HCEC 1CT (cell line): ENCODE measurements around the gene BACH2.
"Not testable (repeated sequence)": the region's sequence is repeated elsewhere in the genome, so short reads cannot be mapped to it uniquely, and the experiment has no call there.

Experiments
- DNase-seq: peaks from one replicate; pipeline ENCODE4 v3.0.0-alpha.2; 2017

The BACH2 gene

GRCh38 chr6:90059178-90059577, 237.5 kb downstream of the BACH2 start:
- not testable (repeated sequence) for DNase-seq

GRCh38 chr6:90055924-90056323, 240.7 kb downstream of the BACH2 start:
- DNase-seq: not testable (repeated sequence)

- not testable (repeated sequence) for DNase-seq
These were observed 242.4 kb downstream of the BACH2 start for GRCh38 chr6:90054193-90054592.

GRCh38 chr6:90053614-90054013, 243.0 kb downstream of the BACH2 start:
- no peak for DNase-seq

GRCh38 chr6:90049295-90049694, 247.3 kb downstream of the BACH2 start:
- DNase-seq: no peak

- no peak for DNase-seq
These were observed 248.3 kb downstream of the BACH2 start for GRCh38 chr6:90048206-90048967.

- DNase-seq: no peak
These were observed 251.1 kb downstream of the BACH2 start for GRCh38 chr6:90045535-90045934.

GRCh38 chr6:90044833-90045381, 251.7 kb downstream of the BACH2 start:
- DNase-seq: no peak

- no peak for DNase-seq
These were observed 252.3 kb downstream of the BACH2 start for GRCh38 chr6:90044182-90044832.

GRCh38 chr6:90040931-90041330, 255.7 kb downstream of the BACH2 start:
- DNase-seq: no peak

GRCh38 chr6:90039911-90040310, 256.7 kb downstream of the BACH2 start:
- DNase-seq: no peak

- no peak for DNase-seq
These were observed 257.5 kb downstream of the BACH2 start for GRCh38 chr6:90038961-90039653.

GRCh38 chr6:90036963-90037362, 259.7 kb downstream of the BACH2 start:
- no peak for DNase-seq

- no peak for DNase-seq
These were observed 261.5 kb downstream of the BACH2 start for GRCh38 chr6:90035047-90035723.

GRCh38 chr6:90033746-90034271, 262.8 kb downstream of the BACH2 start:
- no peak for DNase-seq

- DNase-seq: not testable (repeated sequence)
These were observed 264.0 kb downstream of the BACH2 start for GRCh38 chr6:90032489-90033212.

GRCh38 chr6:90028995-90029635, 267.5 kb downstream of the BACH2 start:
- DNase-seq: no peak

- DNase-seq: no peak
These were observed 268.4 kb downstream of the BACH2 start for GRCh38 chr6:90028066-90028778.

GRCh38 chr6:90026216-90026615, 270.4 kb downstream of the BACH2 start:
- DNase-seq: no peak

- DNase-seq: peak; percentile 68
These were observed 271.1 kb downstream of the BACH2 start for GRCh38 chr6:90025523-90026061.
